Transverse colon (tissue), 4 donors: Measurements from ENCODE around the gene PNPO. TPM values are rescaled to one million over a fixed set of nuclear protein-coding genes. Genes with fewer than 3 reads are reported as not detected.
A peak's percentile ranks its signal among the peaks of the same experiment; 100 is the strongest.

Experiments used
- DNase-seq: peaks from one replicate; pipeline ENCODE4 v3.0.0-alpha.2; 2019
- H3K27ac ChIP-seq, 4 donors: fragments of 200-600 bp; sonication (generic); 2 replicates each; pipeline ENCODE4 v1.5.1; 2016 to 2018; ENCODE audit warnings: inconsistent platforms in 4 of 4
- H3K27me3 ChIP-seq: fragments of 200-600 bp; sonication (generic); 2 replicates; pipeline ENCODE4 v1.5.1; 2017; ENCODE audit warnings: inconsistent platforms
- H3K36me3 ChIP-seq, 4 donors: fragments of 200-600 bp; sonication (generic); 2 replicates each; pipeline ENCODE4 v1.5.1; 2017 to 2019; ENCODE audit warnings: inconsistent platforms in 4 of 4
- H3K4me1 ChIP-seq, 4 donors: fragments of 200-600 bp; sonication (generic); 2 replicates each; pipeline ENCODE4 v1.5.1; 2017 to 2020; ENCODE audit warnings: inconsistent platforms in 4 of 4
- H3K4me3 ChIP-seq, 4 donors: fragments of 200-600 bp; sonication (generic); 1 replicate in 1 of 4; 2 replicates in 3 of 4; pipeline versions ENCODE4 v1.5.1 to v1.6.1; 2017 to 2019; ENCODE audit warnings: inconsistent platforms in 4 of 4
- H3K9me3 ChIP-seq, 2 donors: fragments of 200-600 bp; sonication (generic); 2 replicates each; pipeline ENCODE4 v1.5.1; 2017 to 2019; ENCODE audit warnings: inconsistent platforms in 2 of 2
- CTCF ChIP-seq, 5 experiments: fragments of 200-600 bp in 3 of 5; fragments of 450-650 bp in 2 of 5; sonication (generic) in 3 of 5; IDR thresholded peaks; 1 replicate in 2 of 5; 2 replicates in 3 of 5; pipeline ENCODE4 v1.5.1; 2016 to 2017; ENCODE audit warnings: antibody characterized with exemption in 5 of 5, inconsistent platforms in 3 of 5, mild to moderate bottlenecking in 2 of 5, moderate library complexity in 1 of 5
- EP300 ChIP-seq: sonication (generic); formaldehyde crosslinking; IDR thresholded peaks from one replicate; pipeline ENCODE4 v1.6.1; 2017; ENCODE audit warnings: antibody characterized with exemption, low read depth
- POLR2A ChIP-seq: fragments of 450-650 bp; IDR thresholded peaks from one replicate; pipeline ENCODE4 v1.6.1; 2016; ENCODE audit warnings: antibody characterized with exemption, mild to moderate bottlenecking, moderate library complexity
- POLR2AphosphoS5 ChIP-seq, 3 donors: sonication (generic); formaldehyde crosslinking; IDR thresholded peaks; one replicate each; pipeline ENCODE4 v1.6.1; 2016; ENCODE audit warnings: antibody characterized with exemption in 3 of 3
- WGBS, 2 donors: methylation state at CpG; one replicate each; pipeline ENCODE4 v1.1.5; 2018; ENCODE audit warnings: low coverage in 1 of 2; 5-methylcytosine and 5-hydroxymethylcytosine counted together
- in situ Hi-C, 4 donors: fragments of 200-750 bp; cut with MboI; loops; one replicate each; pipeline versions ENCODE4 v1.15.0 to v1.15.1; 2017; ENCODE audit warnings: low sequenced_read_pairs in 3 of 4, low pct_ligation_motif_present in 1 of 4, low pct_unique_long_range_greater_than_20kb in 1 of 4
- intact Hi-C: fragments of 100-400 bp; cut with DNase I; formaldehyde crosslinking; loops from one replicate; pipeline ENCODE4 v1.15.1; 2023; ENCODE audit warnings: low total_unique reads
- total RNA-seq, 4 donors: library from RNA; depleted of rRNA; stranded (reverse); fragments of >200 nt; gene quantifications; one replicate each; pipeline ENCODE4 v1.1.0, GENCODE V29; 2016

PNPO gene
- total RNA-seq, 4 donors from 2014 or later, result 7.4 to 83.8 (median 31.6) TPM

GRCh38 chr17:47946929-47947397 is 5.6 kb downstream of the PNPO start:
- no peaks in the 10 kb centered on the region for H3K36me3 ChIP-seq
- no peaks in the 10 kb centered on the region for H3K27me3 ChIP-seq
- peaks cover 24 to 88% (median 56%) of the 10 kb centered on the region in 4 donors for H3K4me1 ChIP-seq
- 28 to 38% methylated on average over 1 to 2 of the region's 2 CpGs for WGBS, 2 donors
- peak; percentile 11 to 64 (median 28) for TF ChIP-seq POLR2AphosphoS5 (IDR thresholded peaks at IDR 0.05)
- peak; percentile 45 for TF ChIP-seq POLR2A
- TF ChIP-seq EP300, result no peak
- peak; percentile 75 to 93 (median 90) for TF ChIP-seq CTCF (IDR thresholded peaks at IDR 0.05)
- peak; percentile 90 for DNase-seq
- H3K4me3 ChIP-seq, result no peak overlapping the region
- H3K9me3 ChIP-seq, result no peaks in the 10 kb centered on the region
- in situ Hi-C loops, result no loop called here
- H3K27ac ChIP-seq, result peak overlapping the region; percentile 53 to 93 (median 90)
- intact Hi-C loops, result loop anchor here (5.0 to 10.0 kb wide), 2 partner anchors 45 to 102 kb away; partner anchors contain the start of gene SCRN2

DNA sequence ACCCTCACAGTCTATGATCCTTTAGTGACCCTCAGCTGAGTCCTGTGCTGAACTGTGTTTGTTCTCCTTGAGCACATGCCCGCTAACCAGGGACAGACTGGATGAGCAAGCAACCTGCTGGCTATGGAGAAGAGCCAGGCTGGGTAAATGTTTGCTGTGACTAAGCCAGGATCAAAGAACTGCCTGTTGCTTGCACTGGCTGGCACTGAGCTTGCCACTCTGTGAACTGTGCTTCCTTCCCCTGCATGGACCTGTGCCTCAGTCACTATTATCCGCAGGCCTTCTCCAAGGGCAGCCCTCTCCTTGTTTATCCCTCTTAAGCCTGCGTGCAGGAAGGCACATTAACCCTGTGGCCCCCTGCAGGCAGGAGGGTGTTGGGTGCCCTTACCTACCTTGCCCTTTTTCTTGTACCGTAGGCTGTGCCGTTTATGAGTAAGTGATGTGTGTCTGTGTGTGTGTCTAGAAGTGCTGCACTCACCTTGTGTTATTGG is 7.4 kb downstream of the PNPO start:
- H3K4me1 ChIP-seq, result peaks cover 20 to 83% (median 60%) of the 10 kb centered on the region in 4 donors
- H3K36me3 ChIP-seq, result no peaks in the 10 kb centered on the region
- intact Hi-C loops (loop anchor here (5.0 to 10.0 kb wide), 2 partner anchors 46 to 104 kb away; partner anchors contain the start of gene SCRN2), in situ Hi-C loops (no loop called here)
- no peaks in the 10 kb centered on the region for H3K27me3 ChIP-seq
- WGBS, 2 donors, result 0 to 12% methylated on average over 2 to 5 of the region's 5 CpGs
- H3K27ac ChIP-seq, result peak overlapping the region; percentile 88 to 93 (median 90)
- TF ChIP-seq EP300 (no peak), POLR2A (peak; percentile 57), POLR2AphosphoS5 (IDR thresholded peaks at IDR 0.05) (peak in 2 of 3 donors; percentile 41 to 46)
- H3K9me3 ChIP-seq, result no peaks in the 10 kb centered on the region
- DNase-seq, result no peak
- no peak overlapping the region for H3K4me3 ChIP-seq

DNA sequence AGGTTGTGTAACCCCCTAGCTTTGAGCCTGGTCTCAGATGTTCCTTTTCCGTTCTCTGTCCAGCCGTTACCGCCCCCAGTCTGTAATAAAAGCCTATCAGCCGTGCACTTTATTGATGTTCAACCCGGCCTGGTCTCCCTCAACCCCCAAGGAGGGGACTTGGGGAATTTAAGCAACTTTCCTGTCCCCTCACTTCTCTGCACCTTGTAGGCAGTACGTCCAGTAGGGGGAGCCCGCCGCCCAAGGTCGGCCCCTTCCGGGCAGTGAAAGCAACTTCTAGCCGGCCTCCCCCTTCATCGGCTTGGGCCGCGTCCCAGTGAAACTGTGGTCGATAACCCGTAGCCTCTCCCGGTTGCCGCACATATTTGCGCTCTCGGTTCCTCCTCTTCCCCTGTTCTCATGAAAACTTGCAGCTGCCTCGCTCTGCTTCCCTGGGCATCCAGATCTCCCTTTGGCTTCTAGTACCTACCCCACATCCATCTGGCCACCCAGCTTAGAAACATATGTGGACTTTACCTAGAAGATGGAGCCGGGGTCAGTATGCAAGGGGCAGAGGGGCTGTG is 7.9 kb downstream of the PNPO start:
- no peaks in the 10 kb centered on the region for H3K9me3 ChIP-seq
- H3K36me3 ChIP-seq, result no peaks in the 10 kb centered on the region
- DNase-seq, result peak; percentile 95
- no peaks in the 10 kb centered on the region for H3K27me3 ChIP-seq
- intact Hi-C loops (loop anchor here (5.0 to 10.0 kb wide), 2 partner anchors 47 to 104 kb away; partner anchors contain the start of gene SCRN2), in situ Hi-C loops (no loop called here)
- WGBS, 2 donors, result 3% methylated on average over 7 to 22 of the region's 22 CpGs
- H3K4me1 ChIP-seq, result peaks cover 20 to 80% (median 60%) of the 10 kb centered on the region in 4 donors
- H3K27ac ChIP-seq, result peak overlapping the region; percentile 88 to 93 (median 90)
- peak overlapping the region in 3 of 4 donors; percentile 9 to 25 (median 12) for H3K4me3 ChIP-seq
- TF ChIP-seq POLR2A, result peak; percentile 39
- TF ChIP-seq POLR2AphosphoS5 (IDR thresholded peaks at IDR 0.05), result peak in 2 of 3 donors; percentile 51 to 56
- TF ChIP-seq EP300, result no peak
- peak; percentile 90 to 95 (median 92) for TF ChIP-seq CTCF (IDR thresholded peaks at IDR 0.05)

DNA sequence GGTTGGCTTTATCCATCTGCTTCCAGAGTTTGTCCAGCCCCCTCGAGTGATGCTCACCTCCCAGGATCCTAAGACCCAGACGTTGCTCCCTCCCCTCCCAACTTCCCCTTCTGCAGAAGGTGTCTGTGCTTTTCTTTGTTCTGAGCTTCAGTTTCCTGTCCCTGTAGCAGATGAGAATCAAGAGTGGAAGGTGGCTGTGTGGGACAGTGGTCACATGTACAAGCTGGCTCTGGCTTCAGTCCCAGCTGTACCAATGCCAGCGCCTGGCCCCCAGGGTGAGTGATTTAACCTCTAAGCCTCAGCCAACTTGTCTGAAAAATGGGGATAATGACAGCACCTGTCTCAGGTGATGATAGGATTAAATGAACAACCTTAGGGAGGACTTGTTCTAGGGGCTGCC is 8.6 kb downstream of the PNPO start:
- no peak for DNase-seq
- intact Hi-C loops (loop anchor here (5.0 to 10.0 kb wide), 2 partner anchors 48 to 105 kb away; partner anchors contain the start of gene SCRN2), in situ Hi-C loops (loop anchor here in 1 of 4 donors (25.0 kb wide), 1 partner anchor 113 kb away; the partner anchor contains the start of genes LRRC46, MRPL10 and SCRN2)
- Histone ChIP-seq H3K9me3 (no peaks in the 10 kb centered on the region), H3K27ac (peak overlapping the region; percentile 88 to 93 (median 90)), H3K27me3 (no peaks in the 10 kb centered on the region), H3K4me3 (peak overlapping the region in 2 of 4 donors; percentile 12 to 25), H3K4me1 (peaks cover 20 to 74% (median 60%) of the 10 kb centered on the region in 4 donors), H3K36me3 (no peaks in the 10 kb centered on the region)
- 43% methylated on average over 3 of the region's 3 CpGs; no CpG with 5 or more reads in 1 of the 2 donors for WGBS, 2 donors
- TF ChIP-seq POLR2A (no peak), POLR2AphosphoS5 (IDR thresholded peaks at IDR 0.05) (no peak), CTCF (IDR thresholded peaks at IDR 0.05) (no peak), EP300 (no peak)
